MM.1S (cell line): Measurements from ENCODE around the gene DUOXA1.

Experiments used
- DNase-seq: peaks from one replicate; pipeline ENCODE4 v3.0.0-alpha.2; 2015
- H2AFZ ChIP-seq: fragments of 300-600 bp; sonication (generic); 2 replicates; pipeline ENCODE4 v1.6.0; 2016; ENCODE audit warnings: antibody characterized with exemption, low read length
- H3F3A ChIP-seq: fragments of 300-600 bp; sonication (generic); 2 replicates; pipeline ENCODE4 v1.6.1; 2016; ENCODE audit warnings: mild to moderate bottlenecking, antibody characterized with exemption, low read length, moderate library complexity, mixed read lengths; ENCODE audit not compliant: insufficient read depth
- H3K27ac ChIP-seq: fragments of 300-600 bp; sonication (generic); 2 replicates; pipeline ENCODE4 v1.5.1; 2016; ENCODE audit warnings: mild to moderate bottlenecking, low read length
- H3K27me3 ChIP-seq: fragments of 300-600 bp; sonication (generic); replicated peaks from 2 replicates; pipeline ENCODE4 v1.6.0; 2016; ENCODE audit warnings: low read length; ENCODE audit not compliant: insufficient read depth
- H3K36me3 ChIP-seq: fragments of 300-600 bp; sonication (generic); replicated peaks from 2 replicates; pipeline ENCODE4 v1.6.1; 2016; ENCODE audit warnings: mild to moderate bottlenecking, low read length, mixed read lengths; ENCODE audit not compliant: insufficient read depth
- H3K4me1 ChIP-seq: fragments of 300-600 bp; sonication (generic); 2 replicates; pipeline ENCODE4 v1.6.1; 2016; ENCODE audit warnings: low read length, mixed read lengths
- H3K4me2 ChIP-seq: fragments of 300-600 bp; sonication (generic); 2 replicates; pipeline ENCODE4 v1.6.0; 2016; ENCODE audit warnings: low read depth, low read length
- H3K4me3 ChIP-seq: fragments of 300-600 bp; sonication (generic); 2 replicates; pipeline ENCODE4 v1.5.1; 2016; ENCODE audit warnings: low read length, mixed read lengths
- H3K79me2 ChIP-seq: fragments of 300-600 bp; sonication (generic); 2 replicates; pipeline ENCODE4 v1.6.1; 2016; ENCODE audit warnings: mixed run types, low read length, mixed read lengths
- H3K9ac ChIP-seq: fragments of 300-600 bp; sonication (generic); 2 replicates; pipeline ENCODE4 v1.6.1; 2016; ENCODE audit warnings: low read length, mixed read lengths
- H3K9me2 ChIP-seq: fragments of 300-600 bp; sonication (generic); replicated peaks from 2 replicates; pipeline ENCODE4 v1.6.1; 2016; ENCODE audit warnings: mild to moderate bottlenecking, low read length, mixed read lengths; ENCODE audit not compliant: insufficient read depth
- H3K9me3 ChIP-seq: fragments of 300-600 bp; sonication (generic); replicated peaks from 2 replicates; pipeline ENCODE4 v1.6.1; 2016; ENCODE audit warnings: mild to moderate bottlenecking, low read length, mixed read lengths; ENCODE audit not compliant: insufficient read depth
- H4K20me1 ChIP-seq: fragments of 300-600 bp; sonication (generic); 2 replicates; pipeline ENCODE4 v1.6.1; 2016; ENCODE audit warnings: mild to moderate bottlenecking, low read length, moderate library complexity, mixed read lengths; ENCODE audit not compliant: insufficient read depth
- CTCF ChIP-seq: fragments of 300-600 bp; sonication (generic); IDR thresholded peaks from 2 replicates; pipeline ENCODE4 v1.5.1; 2016; ENCODE audit warnings: antibody characterized with exemption, low read length, mixed read lengths
- EZH2 ChIP-seq: fragments of 300-600 bp; sonication (generic); optimal IDR thresholded peaks from 2 replicates; pipeline ENCODE3; 2017; ENCODE audit warnings: low read depth, mild to moderate bottlenecking, antibody characterized with exemption, low read length, mixed read lengths
- EZH2phosphoT487 ChIP-seq: fragments of 300-600 bp; sonication (generic); IDR thresholded peaks from 2 replicates; pipeline ENCODE4 v1.6.1; 2018; ENCODE audit warnings: antibody characterized with exemption, low read length

DUOXA1 gene

GRCh38 chr15:45111390-45112142 is 18.1 kb downstream of the DUOXA1 start:
- no peaks in the 10 kb centered on the region for H3K4me1 ChIP-seq
- H2AFZ ChIP-seq, result no peak overlapping the region
- H4K20me1 ChIP-seq, result no peaks in the 10 kb centered on the region
- no peak for TF ChIP-seq EZH2phosphoT487
- no peak for TF ChIP-seq CTCF
- TF ChIP-seq EZH2, result no peak
- no peak overlapping the region for H3K27ac ChIP-seq
- H3K79me2 ChIP-seq, result no peaks in the 10 kb centered on the region
- no peaks in the 10 kb centered on the region for H3F3A ChIP-seq
- no peak overlapping the region for H3K4me3 ChIP-seq
- H3K9me2 ChIP-seq, result no peaks in the 10 kb centered on the region
- no peaks in the 10 kb centered on the region for H3K9me3 ChIP-seq
- H3K27me3 ChIP-seq, result peaks cover 49% of the 10 kb centered on the region
- no peak overlapping the region for H3K4me2 ChIP-seq
- no peak overlapping the region for H3K9ac ChIP-seq
- no peaks in the 10 kb centered on the region for H3K36me3 ChIP-seq
- no peak for DNase-seq

- no peak overlapping the region for H2AFZ ChIP-seq
- no peaks in the 10 kb centered on the region for H3K79me2 ChIP-seq
- no peak overlapping the region for H3K4me3 ChIP-seq
- TF ChIP-seq CTCF (no peak), EZH2 (no peak), EZH2phosphoT487 (no peak)
- no peaks in the 10 kb centered on the region for H3F3A ChIP-seq
- H3K9me3 ChIP-seq, result no peaks in the 10 kb centered on the region
- no peaks in the 10 kb centered on the region for H4K20me1 ChIP-seq
- H3K4me1 ChIP-seq, result no peaks in the 10 kb centered on the region
- DNase-seq, result no peak
- no peak overlapping the region for H3K27ac ChIP-seq
- no peak overlapping the region for H3K4me2 ChIP-seq
- H3K9me2 ChIP-seq, result no peaks in the 10 kb centered on the region
- no peaks in the 10 kb centered on the region for H3K36me3 ChIP-seq
- H3K9ac ChIP-seq, result no peak overlapping the region
- peaks cover 37% of the 10 kb centered on the region for H3K27me3 ChIP-seq
Measured at GRCh38 chr15:45110256-45110820, 19.3 kb downstream of the DUOXA1 start.

GRCh38 chr15:45107941-45108630 is 21.6 kb downstream of the DUOXA1 start:
- Histone ChIP-seq H2AFZ (no peak overlapping the region), H3K4me2 (no peak overlapping the region), H3K27ac (no peak overlapping the region), H3K9me2 (no peaks in the 10 kb centered on the region), H3K4me3 (no peak overlapping the region), H3K27me3 (peaks cover 14% of the 10 kb centered on the region), H4K20me1 (no peaks in the 10 kb centered on the region), H3F3A (no peaks in the 10 kb centered on the region), H3K9ac (no peak overlapping the region), H3K9me3 (no peaks in the 10 kb centered on the region), H3K79me2 (no peaks in the 10 kb centered on the region), H3K36me3 (no peaks in the 10 kb centered on the region), H3K4me1 (no peaks in the 10 kb centered on the region)
- DNase-seq, result no peak
- TF ChIP-seq EZH2phosphoT487 (no peak), EZH2 (no peak), CTCF (no peak)
